Adrenal gland (tissue), 19 donors: ENCODE results near the gene MT1H. TPM values are rescaled to one million over a fixed set of nuclear protein-coding genes. Genes with fewer than 3 reads are reported as not detected.
"Not testable (repeated sequence)": the region's sequence is repeated elsewhere in the genome, so short reads cannot be mapped to it uniquely, and the experiment has no call there.

Experiments used
- DNase-seq, 7 donors: peaks; one replicate each; pipeline ENCODE4 v3.0.0-alpha.2; 2019 to 2020
- H3K27ac ChIP-seq, 5 donors: fragments of 200-600 bp; sonication (generic) in 4 of 5; 1 replicate in 3 of 5; 2 replicates in 2 of 5; pipeline versions ENCODE4 v1.5.1 to v1.8.0; 2016 to 2020; ENCODE audit warnings: mild to moderate bottlenecking in 1 of 5
- H3K27me3 ChIP-seq: fragments of 200-600 bp; 2 replicates; pipeline ENCODE4 v1.8.0; 2021
- H3K36me3 ChIP-seq, 2 donors: fragments of 200-600 bp; replicated peaks in 1 of 2; 1 replicate in 1 of 2; 2 replicates in 1 of 2; pipeline versions ENCODE4 v1.5.1 to v1.8.0; 2018 to 2022
- H3K4me1 ChIP-seq, 2 donors: fragments of 200-600 bp; replicated peaks in 1 of 2; 1 replicate in 1 of 2; 2 replicates in 1 of 2; pipeline versions ENCODE4 v1.5.1 to v1.8.0; 2018 to 2021
- H3K4me3 ChIP-seq, 4 donors: fragments of 200-600 bp; sonication (generic) in 3 of 4; one replicate each; pipeline ENCODE4 v1.5.1; 2016 to 2018
- H3K9me3 ChIP-seq, 3 donors: fragments of 200-600 bp; sonication (generic) in 1 of 3; replicated peaks in 1 of 3; 1 replicate in 2 of 3; 2 replicates in 1 of 3; pipeline versions ENCODE4 v1.5.1 to v1.8.0; 2016 to 2021
- POLR2A ChIP-seq, 2 donors: fragments of 450-650 bp; IDR thresholded peaks; one replicate each; pipeline ENCODE4 v1.6.1; 2017; ENCODE audit warnings: antibody characterized with exemption in 2 of 2, mild to moderate bottlenecking in 2 of 2, moderate library complexity in 1 of 2
- WGBS, 4 donors: extraction: QIAGEN DNeasy Blood & Tissue Kit in 2 of 4; methylation state at CpG; one replicate each; pipeline versions ENCODE4 v1.1.5 to v1.1.7; 2013 to 2017; 5-methylcytosine and 5-hydroxymethylcytosine counted together
- intact Hi-C, 2 donors: fragments of 100-400 bp; cut with DNase I; formaldehyde crosslinking; loops; one replicate each; pipeline versions ENCODE4 v1.14.1 to v1.15.0; 2022 to 2023
- long read RNA-seq, 10 donors: library from polyadenylated mRNA in 3 of 10; unstranded in 2 of 10; stranded (forward) in 1 of 10; transcript quantifications; one replicate each; pipeline ENCODE4 v2.0.0 and lab custom pipeline, GENCODE V29; 2021 to 2026
- polyA plus RNA-seq, 3 donors: library from polyadenylated mRNA; stranded (reverse); fragments of 200-250 nt in 2 of 3; fragments of 350-450 nt in 1 of 3; fragmentation: Illumina TruSeq in 1 of 3; extraction: RNeasy Lipid Tissue Mini Kit (QIAGEN cat#74804) in 1 of 3; gene quantifications; one replicate each; pipeline ENCODE4 v1.2.3, GENCODE V29; 2013 to 2014
- total RNA-seq, 9 donors: library from RNA; depleted of rRNA in 4 of 9; stranded (reverse); fragments of >200 nt in 4 of 9; fragments of 120-200 nt in 1 of 9; fragmentation: NEBNext Ultra II Directional in 1 of 9; extraction: Animal tissue kit (Norgen Biotek cat#: 25700) in 1 of 9; gene quantifications; one replicate each; pipeline versions ENCODE4 v1.1.0 to v1.2.4, GENCODE V29; 2013 to 2023
- TF ChIP-seq, protein P1 (sequence below), 6 experiments: fragments of 450-650 bp in 4 of 6; fragments of 200-600 bp in 2 of 6; sonication (generic) in 1 of 6; IDR thresholded peaks; 1 replicate in 5 of 6; 2 replicates in 1 of 6; pipeline versions ENCODE4 v1.5.1 to v1.8.0; 2016 to 2021; ENCODE audit warnings: antibody characterized with exemption in 6 of 6, mild to moderate bottlenecking in 2 of 6, moderate library complexity in 1 of 6
- donor health status: healthy with polysubstance abuse.
- donor health status: Bipolar disorder and iron deficiency.
- donor health status: DM: yes; HTN: yes; CAD: no.
- donor health status: DM: no; HTN: no; CAD: no.
- donor health status: DM: no; HTN: no; CAD: no.
- donor health status: DM: yes; HTN: yes; CAD: no.

The MT1H gene
- total RNA-seq (under 1 TPM in 1 of 9 donors, not detected in 8; 0.54 TPM), polyA plus RNA-seq (under 1 TPM in 1 of 3 donors, not detected in 2; 0.98 TPM)
- long read RNA-seq, donor 1, partial matches to known transcripts: 0 of 3 reads
- long read RNA-seq, donor 1, other reads (novel, unspliced or antisense): 0 of 3 reads
- long read RNA-seq, donor 2, partial matches to known transcripts: 0 of 1 reads
- long read RNA-seq, donor 2, other reads (novel, unspliced or antisense): 0 of 1 reads
- long read RNA-seq, donor 3, partial matches to known transcripts: 14 of 28 reads
- long read RNA-seq, donor 3, other reads (novel, unspliced or antisense): 13 of 28 reads
- long read RNA-seq, donor 4: 0 reads
- long read RNA-seq, donor 5, partial matches to known transcripts: 0 of 1 reads
- long read RNA-seq, donor 5, other reads (novel, unspliced or antisense): 0 of 1 reads
- long read RNA-seq, donor 6: 0 reads
- long read RNA-seq, donor 7: 0 reads
- long read RNA-seq, donor 8, transcript MT1H-201 (3 exons, 397 nt): major isoform, 82 of 86 reads
- long read RNA-seq, donor 8, partial matches to known transcripts: 0 of 86 reads
- long read RNA-seq, donor 8, other reads (novel, unspliced or antisense): 0 of 86 reads
- long read RNA-seq, donor 9: 0 reads
- long read RNA-seq, donor 10, partial matches to known transcripts: 0 of 1 reads
- long read RNA-seq, donor 10, other reads (novel, unspliced or antisense): 0 of 1 reads

DNA sequence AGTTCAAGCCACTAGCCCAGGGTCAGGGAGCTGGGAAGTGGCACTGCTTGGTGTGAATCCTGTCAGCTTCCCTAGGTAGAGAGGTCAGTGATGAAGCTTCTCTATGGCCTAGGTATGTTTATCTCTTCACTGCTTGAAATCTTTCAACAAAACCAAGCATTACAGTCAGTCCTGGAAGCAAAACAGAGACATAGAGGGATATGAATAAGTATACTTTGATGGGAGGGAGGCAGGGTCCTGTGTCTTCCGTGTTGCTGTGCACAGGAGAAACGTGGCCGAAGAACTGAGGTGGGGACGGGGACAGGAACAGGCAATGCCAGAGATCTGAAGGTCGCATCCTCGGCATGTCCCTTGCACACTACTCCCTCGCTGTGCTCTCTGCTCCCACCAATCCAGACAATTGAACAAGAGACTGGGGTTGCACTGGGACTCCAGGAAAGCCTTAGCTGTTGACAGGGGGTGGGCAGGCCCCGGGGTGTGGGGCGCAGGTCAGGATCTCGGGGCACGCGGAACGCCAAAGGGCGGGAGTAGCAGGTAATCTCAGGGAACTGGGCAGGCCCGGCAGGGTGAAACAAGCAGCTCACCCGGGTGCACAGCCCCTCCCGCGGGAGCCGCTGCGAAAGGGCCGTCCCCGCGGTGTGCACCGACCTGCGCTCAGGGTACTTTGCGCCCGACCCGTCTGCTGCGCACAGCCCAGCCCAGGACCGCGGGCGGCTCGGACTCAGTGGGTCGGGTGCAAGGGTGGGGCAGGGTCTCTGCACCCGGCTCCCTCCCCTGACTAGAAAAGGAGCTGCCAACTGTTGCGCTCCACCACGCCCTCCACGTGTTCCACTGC, at the start of gene MT1H:
Gene MT1H, plus strand, starts transcription at position 810 of the 835 bp plus-strand sequence. CDS start 71 bp downstream, outside the sequence.
- DNase-seq: no peak
- Histone ChIP-seq H3K4me1 (peaks cover 0 to 7% of the 10 kb centered on the region in 2 donors), H3K4me3 (no peak within 1 kb of the TSS), H3K9me3 (no peaks in the 10 kb centered on the region), H3K36me3 (no peaks in the 10 kb centered on the region), H3K27ac (no peak within 1 kb of the TSS), H3K27me3 (peaks cover 10% of the 10 kb centered on the region)
- no peak for TF ChIP-seq POLR2A (IDR thresholded peaks at IDR 0.05)
- TF ChIP-seq, protein P1, sequence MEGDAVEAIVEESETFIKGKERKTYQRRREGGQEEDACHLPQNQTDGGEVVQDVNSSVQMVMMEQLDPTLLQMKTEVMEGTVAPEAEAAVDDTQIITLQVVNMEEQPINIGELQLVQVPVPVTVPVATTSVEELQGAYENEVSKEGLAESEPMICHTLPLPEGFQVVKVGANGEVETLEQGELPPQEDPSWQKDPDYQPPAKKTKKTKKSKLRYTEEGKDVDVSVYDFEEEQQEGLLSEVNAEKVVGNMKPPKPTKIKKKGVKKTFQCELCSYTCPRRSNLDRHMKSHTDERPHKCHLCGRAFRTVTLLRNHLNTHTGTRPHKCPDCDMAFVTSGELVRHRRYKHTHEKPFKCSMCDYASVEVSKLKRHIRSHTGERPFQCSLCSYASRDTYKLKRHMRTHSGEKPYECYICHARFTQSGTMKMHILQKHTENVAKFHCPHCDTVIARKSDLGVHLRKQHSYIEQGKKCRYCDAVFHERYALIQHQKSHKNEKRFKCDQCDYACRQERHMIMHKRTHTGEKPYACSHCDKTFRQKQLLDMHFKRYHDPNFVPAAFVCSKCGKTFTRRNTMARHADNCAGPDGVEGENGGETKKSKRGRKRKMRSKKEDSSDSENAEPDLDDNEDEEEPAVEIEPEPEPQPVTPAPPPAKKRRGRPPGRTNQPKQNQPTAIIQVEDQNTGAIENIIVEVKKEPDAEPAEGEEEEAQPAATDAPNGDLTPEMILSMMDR (IDR thresholded peaks at IDR 0.05): no peak
- 32 to 55% (median 35%) methylated on average over 17 to 38 of the region's 38 CpGs for WGBS, 4 donors
- intact Hi-C loops: no loop called here

DNA sequence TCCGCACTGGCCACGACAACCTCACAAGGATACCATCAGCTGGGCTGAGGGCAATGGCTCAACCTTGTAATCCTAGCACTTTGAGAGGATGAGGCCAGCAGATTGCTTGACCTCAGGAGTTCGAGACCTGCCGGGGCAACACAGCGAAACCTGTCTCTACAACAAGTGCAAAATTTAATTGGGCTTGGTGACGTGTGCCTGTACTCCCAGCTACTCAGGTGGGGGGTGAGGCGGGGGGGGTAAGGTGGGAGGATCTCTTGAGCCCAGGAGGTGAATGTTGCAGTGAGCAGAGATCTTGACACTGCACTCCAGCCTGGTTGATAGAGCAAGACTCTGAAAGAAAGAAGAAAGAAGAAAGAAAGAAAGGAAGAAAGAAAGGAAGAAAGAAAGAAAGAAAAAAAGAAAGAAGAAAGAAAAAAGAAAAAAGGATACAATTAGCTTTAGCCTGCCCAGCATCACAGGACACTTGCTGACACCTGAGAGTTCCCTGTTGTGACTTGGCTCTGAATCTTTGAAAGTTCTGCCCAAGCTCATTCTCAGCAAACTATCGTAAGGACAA, 49.2 kb upstream of the MT1H start:
- no peaks in the 10 kb centered on the region for H3K36me3 ChIP-seq
- peaks cover 0 to 23% of the 10 kb centered on the region in 2 donors for H3K4me1 ChIP-seq
- no peak for DNase-seq
- intact Hi-C loops: no loop called here
- no peaks in the 10 kb centered on the region for H3K9me3 ChIP-seq
- 76 to 88% (median 81%) methylated on average over 7 to 8 of the region's 8 CpGs for WGBS, 4 donors
- no peak for TF ChIP-seq POLR2A (IDR thresholded peaks at IDR 0.05)
- TF ChIP-seq, protein P1 (IDR thresholded peaks at IDR 0.05): no peak
- H3K27me3 ChIP-seq: no peaks in the 10 kb centered on the region
- H3K4me3 ChIP-seq: no peak overlapping the region
- H3K27ac ChIP-seq: no peak overlapping the region

DNA sequence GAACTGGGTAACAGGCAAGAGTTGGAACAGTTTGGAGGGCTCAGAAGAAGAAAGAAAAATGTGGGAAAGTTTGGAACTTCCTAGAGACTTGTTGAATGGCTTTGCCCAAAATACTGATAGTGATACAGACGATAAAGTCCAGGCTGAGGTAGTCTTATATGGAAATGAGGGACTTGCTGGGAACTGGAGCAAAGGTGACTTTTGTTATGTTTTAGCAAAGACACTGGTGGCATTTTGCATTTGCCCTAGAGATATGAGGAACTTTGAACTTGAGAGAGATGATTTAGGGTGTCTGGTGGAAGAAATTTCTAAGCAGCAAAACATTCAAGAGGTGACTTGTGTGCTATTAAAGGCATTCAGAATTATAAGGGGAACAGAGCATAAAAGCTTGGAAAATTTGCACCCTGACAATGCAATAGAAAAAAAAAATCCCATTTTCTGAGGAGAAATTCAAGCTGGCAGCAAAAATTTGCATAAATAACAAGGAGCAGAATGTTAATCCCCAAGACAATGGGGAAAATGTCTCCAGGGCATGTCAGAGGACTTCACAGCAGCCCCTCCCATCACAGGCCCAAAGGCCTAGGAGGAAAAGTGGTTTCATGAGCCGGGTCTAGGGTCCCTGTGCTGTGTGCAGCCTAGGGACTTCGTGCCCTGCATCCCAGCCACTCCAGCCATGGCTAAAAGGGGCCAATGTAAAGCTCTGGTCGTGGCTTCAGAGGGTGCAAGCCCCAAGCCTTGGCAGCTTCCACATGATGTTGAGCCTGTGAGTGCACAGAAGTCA, 47.8 kb upstream of the MT1H start:
- DNase-seq, H3K27me3 ChIP-seq, intact Hi-C loops, H3K36me3 ChIP-seq, H3K9me3 ChIP-seq, H3K4me3 ChIP-seq: not testable (repeated sequence)
- Histone ChIP-seq H3K4me1 (peaks cover 9 to 31% of the 10 kb centered on the region in 2 donors), H3K27ac (peak overlapping the region in 2 of 5 donors; percentile 41 to 63)
- 64 to 81% (median 78%) methylated on average over 2 to 4 of the region's 4 CpGs for WGBS, 4 donors

DNA sequence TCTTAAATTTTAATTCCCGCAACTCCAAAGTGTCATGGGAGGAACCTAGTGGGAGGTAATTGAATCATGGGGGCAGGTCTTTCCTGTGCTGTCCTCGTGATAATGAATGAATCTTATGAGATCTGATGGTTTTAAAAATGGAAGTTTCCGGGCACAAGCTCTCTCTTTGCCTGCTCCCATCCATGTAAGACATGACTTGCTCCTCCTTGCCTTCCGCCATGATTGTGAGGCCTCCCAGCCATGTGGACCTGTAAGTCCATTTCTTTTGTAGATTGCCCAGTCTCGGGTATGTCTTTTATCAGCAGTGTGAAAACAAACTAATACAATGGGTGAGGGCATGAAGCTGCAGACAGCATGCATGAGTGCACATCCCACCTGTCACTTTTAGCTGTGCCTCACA, 46.4 kb upstream of the MT1H start:
- DNase-seq, intact Hi-C loops, H3K27me3 ChIP-seq, H3K27ac ChIP-seq, H3K9me3 ChIP-seq, H3K36me3 ChIP-seq, H3K4me3 ChIP-seq: not testable (repeated sequence)
- 91 to 95% (median 94%) methylated on average over 5 of the region's 5 CpGs for WGBS, 4 donors
- H3K4me1 ChIP-seq: peaks cover 13 to 23% of the 10 kb centered on the region in 2 donors
